ENCODE measurements around the gene SCN3A.

DNA sequence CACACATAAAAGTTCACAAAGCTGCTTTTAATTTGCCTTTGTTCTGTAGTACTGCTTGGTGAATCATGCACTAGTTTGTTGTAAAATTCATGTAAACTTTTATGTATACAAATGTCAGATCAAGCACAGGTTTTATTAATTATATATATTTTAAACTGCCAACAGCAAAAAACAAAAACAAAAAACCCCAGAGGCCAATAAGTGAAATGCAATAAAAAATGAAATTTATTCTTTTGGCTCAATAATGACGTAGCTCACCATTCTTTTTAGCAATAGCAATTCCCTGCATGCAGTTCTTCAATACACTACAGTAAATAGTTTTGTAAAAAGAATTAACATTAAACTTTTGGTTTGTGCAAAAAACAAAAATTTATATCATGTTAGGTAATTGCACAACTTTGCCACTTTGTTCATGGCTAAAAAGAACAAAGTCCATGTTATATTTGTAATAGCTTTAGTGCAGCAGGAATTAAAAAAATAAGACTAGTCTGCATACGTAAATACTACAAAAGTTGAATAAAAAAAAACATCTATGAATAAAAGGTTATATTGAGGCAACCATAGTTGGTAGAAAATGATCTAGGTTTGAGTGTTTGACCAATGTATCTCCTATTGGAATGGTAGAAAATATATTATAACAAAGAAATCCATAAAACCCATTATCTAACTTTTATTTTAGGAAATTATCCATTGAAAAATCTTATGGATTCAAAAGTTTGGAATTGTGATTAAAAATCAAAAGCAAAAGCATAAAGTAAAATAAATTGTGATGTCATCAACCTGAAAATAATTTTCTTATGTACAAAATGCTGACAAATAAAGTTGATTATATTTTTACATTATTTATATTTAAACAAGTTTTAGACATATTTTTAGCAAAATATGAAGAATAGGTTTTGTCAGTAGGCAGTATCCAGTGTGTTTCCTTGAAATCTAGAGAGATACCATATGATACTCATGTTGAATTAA is 115.6 kb downstream of the SCN3A start:
- TF ChIP-seq POLR2AphosphoS5 (IDR thresholded peaks at IDR 0.05; ENCODE audit: low read depth, low read length) (no peak), CREM (IDR thresholded peaks at IDR 0.05) (no peak), CREM (CRISPR knock-in tag; IDR thresholded peaks at IDR 0.05) (no peak), NBN (conservative IDR thresholded peaks at IDR 0.05) (no peak)
- TF ChIP-seq, protein P1, sequence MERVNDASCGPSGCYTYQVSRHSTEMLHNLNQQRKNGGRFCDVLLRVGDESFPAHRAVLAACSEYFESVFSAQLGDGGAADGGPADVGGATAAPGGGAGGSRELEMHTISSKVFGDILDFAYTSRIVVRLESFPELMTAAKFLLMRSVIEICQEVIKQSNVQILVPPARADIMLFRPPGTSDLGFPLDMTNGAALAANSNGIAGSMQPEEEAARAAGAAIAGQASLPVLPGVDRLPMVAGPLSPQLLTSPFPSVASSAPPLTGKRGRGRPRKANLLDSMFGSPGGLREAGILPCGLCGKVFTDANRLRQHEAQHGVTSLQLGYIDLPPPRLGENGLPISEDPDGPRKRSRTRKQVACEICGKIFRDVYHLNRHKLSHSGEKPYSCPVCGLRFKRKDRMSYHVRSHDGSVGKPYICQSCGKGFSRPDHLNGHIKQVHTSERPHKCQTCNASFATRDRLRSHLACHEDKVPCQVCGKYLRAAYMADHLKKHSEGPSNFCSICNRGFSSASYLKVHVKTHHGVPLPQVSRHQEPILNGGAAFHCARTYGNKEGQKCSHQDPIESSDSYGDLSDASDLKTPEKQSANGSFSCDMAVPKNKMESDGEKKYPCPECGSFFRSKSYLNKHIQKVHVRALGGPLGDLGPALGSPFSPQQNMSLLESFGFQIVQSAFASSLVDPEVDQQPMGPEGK (CRISPR knock-in tag; IDR thresholded peaks at IDR 0.05), result no peak
- TF ChIP-seq, protein P2, sequence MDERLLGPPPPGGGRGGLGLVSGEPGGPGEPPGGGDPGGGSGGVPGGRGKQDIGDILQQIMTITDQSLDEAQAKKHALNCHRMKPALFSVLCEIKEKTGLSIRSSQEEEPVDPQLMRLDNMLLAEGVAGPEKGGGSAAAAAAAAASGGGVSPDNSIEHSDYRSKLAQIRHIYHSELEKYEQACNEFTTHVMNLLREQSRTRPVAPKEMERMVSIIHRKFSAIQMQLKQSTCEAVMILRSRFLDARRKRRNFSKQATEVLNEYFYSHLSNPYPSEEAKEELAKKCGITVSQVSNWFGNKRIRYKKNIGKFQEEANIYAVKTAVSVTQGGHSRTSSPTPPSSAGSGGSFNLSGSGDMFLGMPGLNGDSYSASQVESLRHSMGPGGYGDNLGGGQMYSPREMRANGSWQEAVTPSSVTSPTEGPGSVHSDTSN (CRISPR knock-in tag; IDR thresholded peaks at IDR 0.05), result no peak

Data from HepG2 (cell line).